Measurements from ENCODE around the gene MDFI. TPM values are rescaled to one million over a fixed set of nuclear protein-coding genes. Genes with fewer than 3 reads are reported as not detected.
A peak's percentile ranks its signal among the peaks of the same experiment; 100 is the strongest.

MDFI gene
- total and polyA plus RNA-seq, 8 donors, result 0.46 to 7.4 (median 2.2) TPM

DNA sequence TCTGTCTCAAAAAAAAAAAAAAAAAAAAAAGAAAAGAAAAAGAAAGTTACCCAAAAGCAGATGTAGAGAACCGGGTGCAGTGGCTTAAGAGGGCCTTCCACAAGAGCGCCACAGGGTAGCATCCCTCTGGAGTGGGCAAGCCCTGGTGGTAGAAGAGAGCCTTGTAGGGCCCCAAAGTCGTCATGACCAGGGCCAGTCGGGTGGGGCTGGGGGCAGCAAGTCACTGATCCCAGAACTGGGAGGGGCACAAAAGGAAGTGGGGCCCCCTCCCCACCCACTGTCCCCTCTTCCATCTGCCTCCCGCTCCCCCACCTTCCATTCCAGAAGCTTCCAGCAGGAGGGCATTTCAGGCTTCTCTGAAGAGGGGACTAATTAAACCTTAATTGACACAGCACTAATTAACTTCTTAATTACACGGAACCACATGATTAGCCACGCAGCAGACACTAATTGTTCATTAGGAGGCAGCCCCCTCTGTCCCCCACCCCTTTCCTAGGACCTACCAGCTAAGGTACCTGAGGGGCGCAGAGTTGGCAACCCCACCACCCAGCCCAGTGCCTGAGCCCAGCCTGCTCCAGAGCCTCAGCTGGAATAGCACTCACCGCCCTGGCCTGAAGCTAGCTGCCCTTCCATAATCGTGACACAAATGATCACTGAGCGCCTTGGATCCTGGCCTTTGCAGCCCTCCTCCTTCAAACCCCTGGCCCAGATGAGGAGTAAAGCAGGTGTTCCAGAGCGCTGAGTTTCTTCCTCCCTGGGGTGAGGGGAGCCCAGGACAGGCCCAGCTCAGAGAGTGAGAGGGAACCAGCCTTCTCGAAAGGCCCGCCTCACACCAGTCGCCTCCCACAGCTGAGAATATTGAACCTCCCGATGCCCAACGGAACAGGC, 34.8 kb downstream of the MDFI start:
- ATAC-seq (no peak), FAIRE-seq (no peak), DNase-seq (peak in 1 of 6 donors; percentile 44)
- H3K9me3 ChIP-seq, result no peaks in the 10 kb centered on the region
- H3K4me3 ChIP-seq, result no peak overlapping the region
- TF ChIP-seq, protein P1, sequence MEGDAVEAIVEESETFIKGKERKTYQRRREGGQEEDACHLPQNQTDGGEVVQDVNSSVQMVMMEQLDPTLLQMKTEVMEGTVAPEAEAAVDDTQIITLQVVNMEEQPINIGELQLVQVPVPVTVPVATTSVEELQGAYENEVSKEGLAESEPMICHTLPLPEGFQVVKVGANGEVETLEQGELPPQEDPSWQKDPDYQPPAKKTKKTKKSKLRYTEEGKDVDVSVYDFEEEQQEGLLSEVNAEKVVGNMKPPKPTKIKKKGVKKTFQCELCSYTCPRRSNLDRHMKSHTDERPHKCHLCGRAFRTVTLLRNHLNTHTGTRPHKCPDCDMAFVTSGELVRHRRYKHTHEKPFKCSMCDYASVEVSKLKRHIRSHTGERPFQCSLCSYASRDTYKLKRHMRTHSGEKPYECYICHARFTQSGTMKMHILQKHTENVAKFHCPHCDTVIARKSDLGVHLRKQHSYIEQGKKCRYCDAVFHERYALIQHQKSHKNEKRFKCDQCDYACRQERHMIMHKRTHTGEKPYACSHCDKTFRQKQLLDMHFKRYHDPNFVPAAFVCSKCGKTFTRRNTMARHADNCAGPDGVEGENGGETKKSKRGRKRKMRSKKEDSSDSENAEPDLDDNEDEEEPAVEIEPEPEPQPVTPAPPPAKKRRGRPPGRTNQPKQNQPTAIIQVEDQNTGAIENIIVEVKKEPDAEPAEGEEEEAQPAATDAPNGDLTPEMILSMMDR (IDR thresholded peaks at IDR 0.05), result no peak
- no peaks in the 10 kb centered on the region for H3K36me3 ChIP-seq
- H3K4me1 ChIP-seq, result no peaks in the 10 kb centered on the region
- 83 to 88% methylated on average over 16 to 17 of the region's 17 CpGs for WGBS, 2 donors
- H3K27ac ChIP-seq, result no peak overlapping the region
- intact Hi-C loops (cut with DNase I), result loop anchor here in 1 of 3 donors (10.0 kb wide), 1 partner anchor 68 kb away; no protein-coding TSS in a partner anchor
- no peaks in the 10 kb centered on the region for H3K27me3 ChIP-seq

DNA sequence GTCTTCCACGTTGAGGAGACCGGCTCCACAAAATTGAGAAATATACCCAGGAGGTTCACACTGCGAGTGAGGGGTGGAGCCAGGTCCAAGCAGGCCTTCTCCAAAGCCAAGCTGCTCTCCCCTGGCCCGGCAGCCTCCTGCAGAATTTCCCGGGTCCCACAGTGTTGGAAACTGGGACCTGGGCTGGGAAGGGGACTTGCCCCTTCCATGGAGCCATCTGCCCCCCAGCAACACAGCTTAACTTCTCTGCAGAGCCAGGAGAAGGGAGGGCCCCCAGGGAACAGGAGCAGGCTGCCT, 35.4 kb downstream of the MDFI start:
- WGBS, 2 donors, result 72 to 90% methylated on average over 5 of the region's 5 CpGs
- Histone ChIP-seq H3K9me3 (no peaks in the 10 kb centered on the region), H3K4me1 (no peaks in the 10 kb centered on the region), H3K27ac (no peak overlapping the region), H3K27me3 (no peaks in the 10 kb centered on the region), H3K4me3 (no peak overlapping the region), H3K36me3 (no peaks in the 10 kb centered on the region)
- TF ChIP-seq, protein P1 (IDR thresholded peaks at IDR 0.05), result no peak
- intact Hi-C loops (cut with DNase I), result loop anchor here in 1 of 3 donors (10.0 kb wide), 1 partner anchor 69 kb away; no protein-coding TSS in a partner anchor
- DNase-seq (no peak), FAIRE-seq (no peak), ATAC-seq (no peak)

DNA sequence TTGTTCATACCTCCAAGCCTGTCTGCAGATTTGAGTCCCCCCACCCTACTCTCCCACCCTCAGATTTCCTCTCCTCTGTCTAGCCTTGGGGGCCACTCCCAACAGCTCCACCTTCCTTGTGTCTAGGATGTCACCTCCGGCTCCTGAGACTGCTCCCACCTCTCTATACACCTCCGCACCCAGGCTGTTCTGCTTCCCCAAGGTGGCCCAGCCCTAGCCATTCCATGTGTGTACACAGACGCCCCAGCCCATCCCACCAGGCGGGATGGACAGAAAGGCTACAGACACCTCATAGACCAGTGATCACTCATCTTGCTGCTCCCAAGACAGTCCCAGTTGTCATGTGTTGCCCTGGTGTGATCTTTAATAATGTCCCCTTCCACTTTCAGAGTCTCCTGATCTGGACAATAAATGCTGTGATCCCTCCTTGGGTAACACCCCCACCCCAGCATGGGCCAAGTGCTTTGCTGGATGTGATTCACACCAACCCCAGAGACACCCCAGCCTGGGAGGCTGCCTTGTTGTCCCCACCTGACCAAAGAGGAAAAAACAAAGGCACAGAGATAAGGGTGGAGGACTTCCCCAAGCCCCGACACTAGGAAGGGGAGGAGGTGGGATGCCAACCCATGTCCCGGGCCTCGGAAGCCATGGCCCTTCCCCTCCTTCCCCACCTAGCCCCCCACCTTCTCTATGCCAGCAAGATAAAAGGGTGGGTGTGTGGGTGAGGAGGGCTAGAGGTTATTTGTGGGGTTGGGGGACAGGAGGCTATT, 36.1 kb downstream of the MDFI start:
- Histone ChIP-seq H3K27ac (no peak overlapping the region), H3K4me1 (no peaks in the 10 kb centered on the region), H3K4me3 (no peak overlapping the region), H3K27me3 (no peaks in the 10 kb centered on the region), H3K36me3 (no peaks in the 10 kb centered on the region), H3K9me3 (no peaks in the 10 kb centered on the region)
- no peak for ATAC-seq
- intact Hi-C loops (cut with DNase I), result loop anchor here in 1 of 3 donors (10.0 kb wide), 1 partner anchor 70 kb away; no protein-coding TSS in a partner anchor
- WGBS, 2 donors, result 81 to 82% methylated on average over 7 of the region's 7 CpGs
- no peak for FAIRE-seq
- DNase-seq, result peak in 1 of 6 donors; percentile 20
- TF ChIP-seq, protein P1 (IDR thresholded peaks at IDR 0.05), result no peak

DNA sequence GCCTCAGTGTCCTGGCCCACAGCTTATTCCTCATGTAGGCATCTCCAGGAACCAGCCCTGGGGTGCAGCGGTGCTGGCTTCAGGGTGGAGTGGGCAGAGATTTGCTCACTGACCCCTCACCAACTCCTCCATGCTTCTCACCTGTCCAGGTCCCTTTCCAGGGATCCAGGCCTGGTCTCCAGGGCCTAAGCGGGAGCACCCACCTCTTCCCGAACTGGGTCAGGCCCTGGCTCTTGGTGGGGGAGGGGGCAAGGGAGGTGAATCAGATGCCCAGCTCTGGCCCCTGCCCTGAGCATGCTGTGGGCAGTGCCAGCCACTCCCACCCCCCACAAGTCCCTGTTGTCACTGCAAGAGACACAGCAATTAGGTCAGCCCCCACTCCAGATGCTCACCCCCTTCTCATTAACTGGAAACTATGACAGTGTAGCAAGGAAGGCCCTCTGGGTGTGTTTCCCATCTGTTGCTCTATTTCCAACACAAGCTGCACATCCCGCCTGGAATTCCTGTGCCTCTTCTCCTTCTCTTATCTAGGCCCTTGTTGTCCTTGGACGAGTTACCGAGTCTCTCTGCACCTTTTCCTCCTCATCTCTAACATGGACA, 37.0 kb downstream of the MDFI start:
- no peaks in the 10 kb centered on the region for H3K36me3 ChIP-seq
- WGBS, 2 donors, result 71 to 76% methylated on average over 6 of the region's 6 CpGs
- H3K9me3 ChIP-seq, result no peaks in the 10 kb centered on the region
- no peak overlapping the region for H3K4me3 ChIP-seq
- TF ChIP-seq, protein P1 (IDR thresholded peaks at IDR 0.05), result no peak
- intact Hi-C loops (cut with DNase I), result loop anchor here in 2 of 3 donors (5.0 to 10.0 kb wide), 2 partner anchors 63 to 70 kb away; no protein-coding TSS in a partner anchor
- FAIRE-seq (no peak), DNase-seq (peak in 1 of 6 donors; percentile 35), ATAC-seq (peak in 2 of 4 donors; percentile 29 to 50)
- H3K27me3 ChIP-seq, result no peaks in the 10 kb centered on the region
- H3K4me1 ChIP-seq, result no peaks in the 10 kb centered on the region
- no peak overlapping the region for H3K27ac ChIP-seq
